GM12872 (cell line): Measurements from ENCODE around the gene PGBD5.

Experiments
- TF ChIP-seq, protein P1 (sequence below): IDR thresholded peaks from 3 replicates; pipeline ENCODE4 v1.5.1; 2011; ENCODE audit warnings: low read depth, mild to moderate bottlenecking, low read length, moderate library complexity; ENCODE audit not compliant: insufficient read depth

The PGBD5 gene

DNA sequence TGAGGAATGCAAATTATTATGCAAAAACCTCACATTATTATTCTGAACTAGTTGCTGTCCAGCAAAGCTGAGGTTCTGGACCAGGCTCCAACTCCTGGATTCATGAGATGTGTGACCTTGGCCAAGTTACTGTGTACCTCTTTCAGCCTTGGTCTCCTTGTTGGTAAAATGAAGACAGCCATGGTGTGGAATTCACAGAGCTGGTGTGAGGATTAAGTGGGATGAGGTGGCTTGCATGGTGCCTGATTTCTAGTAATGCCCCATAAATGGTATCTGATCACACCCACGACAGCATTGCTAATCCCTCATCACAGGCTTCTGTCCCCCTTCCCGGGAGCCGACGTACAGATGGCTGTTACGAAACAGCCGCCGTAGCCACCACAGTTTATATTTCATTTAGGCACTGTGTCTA, 59.6 kb downstream of the PGBD5 start:
- TF ChIP-seq, protein P1, sequence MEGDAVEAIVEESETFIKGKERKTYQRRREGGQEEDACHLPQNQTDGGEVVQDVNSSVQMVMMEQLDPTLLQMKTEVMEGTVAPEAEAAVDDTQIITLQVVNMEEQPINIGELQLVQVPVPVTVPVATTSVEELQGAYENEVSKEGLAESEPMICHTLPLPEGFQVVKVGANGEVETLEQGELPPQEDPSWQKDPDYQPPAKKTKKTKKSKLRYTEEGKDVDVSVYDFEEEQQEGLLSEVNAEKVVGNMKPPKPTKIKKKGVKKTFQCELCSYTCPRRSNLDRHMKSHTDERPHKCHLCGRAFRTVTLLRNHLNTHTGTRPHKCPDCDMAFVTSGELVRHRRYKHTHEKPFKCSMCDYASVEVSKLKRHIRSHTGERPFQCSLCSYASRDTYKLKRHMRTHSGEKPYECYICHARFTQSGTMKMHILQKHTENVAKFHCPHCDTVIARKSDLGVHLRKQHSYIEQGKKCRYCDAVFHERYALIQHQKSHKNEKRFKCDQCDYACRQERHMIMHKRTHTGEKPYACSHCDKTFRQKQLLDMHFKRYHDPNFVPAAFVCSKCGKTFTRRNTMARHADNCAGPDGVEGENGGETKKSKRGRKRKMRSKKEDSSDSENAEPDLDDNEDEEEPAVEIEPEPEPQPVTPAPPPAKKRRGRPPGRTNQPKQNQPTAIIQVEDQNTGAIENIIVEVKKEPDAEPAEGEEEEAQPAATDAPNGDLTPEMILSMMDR, result no peak

DNA sequence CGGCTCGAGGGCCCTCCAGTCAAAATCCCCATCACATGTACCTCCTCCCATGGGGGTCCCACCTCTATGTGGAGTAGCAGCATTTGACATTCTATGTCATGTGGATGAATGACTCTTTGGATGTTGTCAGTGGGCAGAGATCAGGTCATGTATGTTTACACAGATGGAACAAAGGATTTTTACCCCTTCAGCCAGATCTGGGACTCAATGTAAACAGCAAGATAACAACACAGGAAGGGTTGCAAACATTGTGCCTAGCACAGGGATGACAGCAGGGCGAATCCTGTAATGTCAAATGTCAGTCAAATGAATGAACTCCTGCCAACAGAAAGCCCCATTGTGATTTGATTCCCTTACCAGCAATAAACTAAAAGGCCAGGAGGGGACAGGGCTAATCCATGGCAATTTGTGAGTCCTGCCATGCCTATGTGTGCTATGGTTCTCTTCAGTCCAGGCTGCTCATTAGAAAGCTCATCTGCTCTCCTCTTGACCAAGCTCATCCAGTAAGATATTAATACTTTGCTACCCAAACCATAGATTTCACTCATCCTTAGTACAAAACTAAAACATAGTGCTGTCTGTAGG, 60.3 kb downstream of the PGBD5 start:
- TF ChIP-seq, protein P1, result no peak

DNA sequence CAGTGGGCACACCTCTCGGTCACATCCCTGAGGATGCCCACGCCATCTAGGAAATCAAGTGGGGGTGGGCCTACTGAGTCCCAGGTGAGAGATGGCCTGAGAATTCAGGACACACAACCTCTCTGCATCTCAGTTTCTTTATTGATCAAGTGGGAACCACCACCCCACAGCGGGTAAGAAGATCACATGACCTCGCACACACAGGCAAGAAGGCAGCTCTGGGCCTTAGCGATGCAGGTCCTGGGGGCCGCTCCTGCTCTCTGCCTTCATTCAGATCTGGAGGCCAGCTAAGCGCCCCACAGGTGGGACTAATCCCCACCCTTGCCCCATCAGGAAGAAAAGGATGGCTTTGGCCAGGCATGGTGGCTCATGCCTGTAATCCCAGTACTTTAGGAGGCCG, 63.2 kb downstream of the PGBD5 start:
- TF ChIP-seq, protein P1, result no peak

DNA sequence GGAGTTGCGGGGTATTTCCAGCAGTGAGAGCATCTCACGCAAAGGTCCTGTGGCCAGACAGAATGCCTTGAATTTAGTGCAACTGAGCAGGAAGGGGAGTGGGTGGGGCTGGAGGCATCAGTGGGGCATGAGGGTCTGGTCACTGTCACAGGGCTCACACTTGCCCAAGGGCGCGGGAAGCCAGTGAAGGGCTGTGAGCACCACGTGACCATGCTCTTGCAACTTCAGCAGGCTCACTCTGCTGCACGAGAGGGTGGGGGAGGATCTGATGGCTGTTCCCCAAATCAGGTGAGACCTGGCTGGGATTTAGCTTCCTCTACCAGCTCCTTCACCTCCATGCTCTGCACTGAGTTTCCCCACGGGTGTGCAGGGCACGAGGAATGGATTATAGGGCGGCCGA, 64.2 kb downstream of the PGBD5 start:
- TF ChIP-seq, protein P1, result no peak

DNA sequence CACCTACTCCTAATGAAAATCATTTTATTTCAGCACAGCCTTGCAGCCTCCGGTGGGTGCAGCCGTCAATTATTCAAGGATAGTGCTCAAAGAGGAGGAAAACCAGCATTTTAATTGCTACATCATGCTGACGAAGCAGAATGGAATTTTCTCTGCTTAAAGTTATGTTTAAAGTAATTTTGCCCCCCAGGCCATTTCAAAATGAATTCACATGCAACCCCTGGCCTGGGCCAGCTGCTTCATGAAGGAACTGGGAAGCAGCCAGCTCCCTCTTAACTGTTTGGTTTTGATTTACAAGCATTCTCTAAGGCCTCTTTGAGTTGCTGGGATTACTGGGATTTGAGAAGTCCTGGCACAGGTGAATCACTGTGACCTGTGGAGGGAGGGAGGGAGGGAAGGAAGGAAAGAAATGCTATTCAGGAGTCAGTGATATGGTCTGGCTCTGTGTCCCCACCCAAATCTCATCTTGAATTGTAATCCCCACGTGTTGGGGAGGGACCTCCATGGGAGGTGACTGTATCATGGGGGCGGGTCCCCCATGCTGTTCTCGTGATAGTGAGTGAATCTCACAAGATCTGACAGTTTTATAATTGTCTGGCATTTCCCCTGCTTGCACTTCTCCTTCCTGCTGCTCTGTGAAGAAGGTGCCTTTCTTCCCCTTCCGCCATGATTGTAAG, 66.0 kb downstream of the PGBD5 start:
- TF ChIP-seq, protein P1, result no peak

DNA sequence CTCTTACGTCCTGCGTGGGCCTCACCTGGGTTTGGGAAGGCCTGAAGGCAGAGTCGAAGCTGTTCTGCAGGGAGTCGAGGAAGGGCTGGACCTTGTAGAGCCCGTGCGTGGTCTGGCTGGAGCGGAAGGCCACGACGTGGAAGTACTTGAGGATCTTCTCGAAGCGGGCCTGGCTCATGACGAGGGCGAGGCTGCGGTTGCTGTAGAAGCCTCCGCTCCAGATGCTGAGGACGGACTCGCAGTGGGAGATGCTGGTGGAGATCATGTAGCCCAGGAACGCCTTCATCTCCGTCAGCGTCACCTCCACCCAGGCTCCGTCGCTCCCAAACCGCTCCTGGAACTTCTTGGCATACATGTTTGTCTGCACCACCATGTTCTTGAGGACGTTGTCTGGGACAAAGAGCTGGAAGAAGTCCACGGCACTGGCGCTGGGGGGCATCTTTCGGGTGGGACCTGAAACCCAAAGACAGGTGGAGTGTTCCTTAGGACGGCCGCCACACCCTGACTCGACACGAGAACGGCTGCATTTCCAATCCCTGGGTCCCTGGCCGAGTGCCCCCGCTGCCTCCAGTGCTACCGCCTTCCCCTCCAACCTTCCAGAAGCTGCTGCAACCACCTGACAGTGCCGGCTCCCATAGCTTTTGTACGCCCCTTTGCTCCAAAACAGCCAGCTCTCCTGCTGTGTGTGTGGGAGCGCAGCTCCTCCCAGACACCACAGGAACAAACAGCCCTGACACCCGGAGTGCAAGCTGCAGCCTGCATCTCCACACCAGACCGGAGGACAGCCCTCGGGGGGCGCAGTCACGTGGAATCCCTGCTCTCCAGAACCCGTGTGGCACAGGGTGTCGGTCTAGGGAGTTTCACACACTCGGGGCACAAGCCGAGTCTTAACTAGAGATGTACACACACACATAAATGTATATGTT, 69.0 kb downstream of the PGBD5 start:
- TF ChIP-seq, protein P1, result no peak

DNA sequence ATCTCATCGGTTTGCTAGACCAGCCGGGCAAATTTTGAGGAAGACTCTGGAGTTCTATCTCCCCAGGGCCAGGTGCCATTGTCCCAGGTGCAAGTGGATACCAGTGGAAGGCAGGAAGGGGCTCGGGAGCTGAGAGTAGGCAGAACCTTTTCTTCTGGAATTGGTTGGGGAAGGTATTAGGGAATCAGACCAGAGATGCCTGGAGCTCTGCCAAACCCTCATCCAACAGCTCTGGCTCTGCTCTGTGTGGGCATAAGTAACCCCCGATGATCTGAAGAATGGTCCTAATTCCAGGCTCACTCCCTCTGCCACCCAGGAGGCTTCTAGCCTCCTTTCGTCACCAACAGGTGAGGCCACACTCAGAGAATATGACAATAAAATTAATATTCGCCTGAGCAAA, 69.9 kb downstream of the PGBD5 start:
- TF ChIP-seq, protein P1, result no peak
